ENCODE data around the gene TTC22.
A peak's percentile ranks its signal among the peaks of the same experiment; 100 is the strongest.

- TF ChIP-seq ETV6 (CRISPR knock-in tag; IDR thresholded peaks at IDR 0.05) (0 out of 2 replicates have a peak, but pooled peaks have one; percentile 17), ZNF512 (CRISPR knock-in tag; IDR thresholded peaks at IDR 0.05; ENCODE audit: borderline replicate concordance) (no peak), GRHL2 (CRISPR knock-in tag; IDR thresholded peaks at IDR 0.05; ENCODE audit: insufficient replicate concordance, severe bottlenecking) (no peak), ATF2 (CRISPR knock-in tag; IDR thresholded peaks at IDR 0.05; ENCODE audit: borderline replicate concordance, low read depth) (no peak), TEAD4 (CRISPR knock-in tag; IDR thresholded peaks at IDR 0.05) (no peak), CREM (CRISPR knock-in tag; IDR thresholded peaks at IDR 0.05) (no peak), CTCF (IDR thresholded peaks at IDR 0.05) (no peak)
These were observed 13.0 kb upstream of the TTC22 start for GRCh38 chr1:54814126-54814498.
